HG02970 (cell line): ENCODE data around the gene ALOX15.
"Not testable (repeated sequence)": the region's sequence is repeated elsewhere in the genome, so short reads cannot be mapped to it uniquely, and the experiment has no call there.

Experiments used
- ATAC-seq: cut with Tn5 transposase; IDR thresholded peaks from one replicate; pipeline ENCODE4 v1.9.1; 2021; ENCODE audit warnings: mild to moderate bottlenecking, moderate library complexity, moderate number of reproducible peaks; ENCODE audit not compliant: unreplicated experiment, low FRiP score

The ALOX15 gene

GRCh38 chr17:4655933-4656332, 14.5 kb upstream of the ALOX15 start:
- ATAC-seq: not testable (repeated sequence)

GRCh38 chr17:4652997-4653396, 11.5 kb upstream of the ALOX15 start:
- no peak for ATAC-seq

- no peak for ATAC-seq
Measured at GRCh38 chr17:4648741-4649140, 7.3 kb upstream of the ALOX15 start.

DNA sequence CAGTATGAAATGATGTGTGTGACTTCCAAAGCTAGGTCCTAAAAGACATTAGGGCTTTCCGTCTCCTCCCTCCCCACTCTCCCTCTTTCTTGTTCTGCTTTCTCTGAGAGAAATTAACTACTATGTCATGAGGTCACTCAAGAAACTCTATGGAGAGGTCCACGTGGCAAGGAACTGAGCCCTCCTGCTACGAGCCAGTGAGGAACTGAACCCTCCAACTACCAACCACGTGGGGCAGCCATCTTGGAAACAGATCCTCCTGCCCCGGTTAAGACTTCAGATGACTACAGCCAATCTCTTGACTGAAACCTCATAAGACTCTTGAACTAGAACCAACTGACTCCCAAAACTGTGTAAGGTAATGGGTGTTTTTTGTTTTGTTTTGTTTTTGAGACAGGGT, 4.2 kb upstream of the ALOX15 start:
- ATAC-seq: no peak

- no peak for ATAC-seq
Measured at GRCh38 chr17:4643676-4644075, 2.2 kb upstream of the ALOX15 start.

DNA sequence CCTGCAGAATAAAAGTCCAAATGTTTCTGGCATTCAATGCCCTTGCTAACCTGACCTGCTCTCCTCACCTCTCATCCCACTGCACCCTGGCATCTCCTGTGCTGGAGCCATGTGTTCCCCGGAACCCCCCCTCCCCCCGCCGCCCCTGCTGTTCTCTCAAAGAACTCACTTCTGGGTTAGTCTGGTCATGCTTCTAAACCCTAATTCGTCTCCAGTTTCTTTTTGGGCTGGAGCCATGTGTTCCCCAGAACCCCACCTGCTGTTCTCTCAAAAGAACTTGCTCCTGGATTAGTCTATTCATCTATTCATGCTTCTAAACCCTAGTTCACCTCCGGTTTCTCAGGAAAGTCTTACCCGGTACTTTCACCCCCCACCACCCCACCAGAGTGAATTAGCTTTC, 808 bp upstream of the ALOX15 start:
- no peak for ATAC-seq

GRCh38 chr17:4640569-4641188, 799 bp downstream of the ALOX15 start:
- not testable (repeated sequence) for ATAC-seq

DNA sequence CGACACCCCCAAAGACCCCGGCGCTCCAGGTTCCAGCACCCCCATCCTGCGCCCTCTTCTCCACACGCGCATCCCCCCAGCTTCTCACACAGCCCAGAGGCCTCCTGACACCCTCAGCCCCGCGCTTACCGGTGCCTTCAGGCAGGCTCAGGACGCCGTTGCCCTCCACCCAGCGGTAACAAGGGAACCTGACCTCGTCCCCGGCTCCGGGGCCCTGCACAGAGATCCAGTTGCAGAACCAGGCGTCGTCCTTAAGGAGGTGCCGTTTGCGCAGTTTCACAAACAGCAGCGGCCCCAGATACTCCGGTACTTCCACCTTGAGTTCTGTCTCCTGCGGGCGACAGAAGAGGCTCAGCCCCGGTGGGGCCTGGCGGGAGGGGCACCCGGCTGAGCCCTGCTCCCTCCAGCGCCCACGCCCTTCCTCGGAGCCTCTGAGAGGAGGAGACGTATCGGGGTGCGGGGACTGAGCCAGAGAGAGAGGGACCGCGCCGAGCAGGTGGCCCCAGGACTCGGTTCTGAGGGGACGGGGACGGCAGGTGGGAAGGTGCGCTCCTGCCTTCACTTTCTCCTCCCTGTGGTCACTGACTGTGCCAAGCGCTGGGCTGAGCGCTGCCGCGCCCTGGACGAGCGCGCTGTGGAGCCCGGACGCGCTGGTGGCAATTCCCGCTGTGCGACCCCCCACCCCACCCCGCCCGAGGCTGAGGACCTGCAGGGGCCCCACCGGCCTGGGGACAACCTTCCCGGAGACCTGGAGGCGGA, 2.0 kb downstream of the ALOX15 start:
- ATAC-seq: not testable (repeated sequence)

DNA sequence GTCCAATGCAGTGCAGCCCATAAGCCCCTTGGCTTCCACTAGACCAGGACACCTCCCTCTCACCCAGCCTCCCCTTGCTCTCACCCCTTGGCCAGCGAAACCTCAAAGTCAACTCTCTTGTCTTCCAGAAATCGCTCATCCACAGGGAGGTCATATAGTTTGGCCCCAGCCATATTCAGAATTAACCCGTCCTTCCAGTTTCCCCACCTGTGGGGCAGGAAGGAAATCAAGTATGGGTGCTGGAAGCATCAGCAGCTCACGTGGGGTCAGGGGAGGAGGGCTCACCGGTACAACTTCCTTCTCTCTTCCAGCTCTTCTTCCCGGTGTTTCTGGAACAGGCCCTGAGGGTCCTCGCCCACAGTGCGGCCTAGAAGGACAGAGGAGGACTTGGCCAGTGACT, 2.7 kb downstream of the ALOX15 start:
- not testable (repeated sequence) for ATAC-seq

- no peak for ATAC-seq
Measured at GRCh38 chr17:4636474-4637100, 4.9 kb downstream of the ALOX15 start.

DNA sequence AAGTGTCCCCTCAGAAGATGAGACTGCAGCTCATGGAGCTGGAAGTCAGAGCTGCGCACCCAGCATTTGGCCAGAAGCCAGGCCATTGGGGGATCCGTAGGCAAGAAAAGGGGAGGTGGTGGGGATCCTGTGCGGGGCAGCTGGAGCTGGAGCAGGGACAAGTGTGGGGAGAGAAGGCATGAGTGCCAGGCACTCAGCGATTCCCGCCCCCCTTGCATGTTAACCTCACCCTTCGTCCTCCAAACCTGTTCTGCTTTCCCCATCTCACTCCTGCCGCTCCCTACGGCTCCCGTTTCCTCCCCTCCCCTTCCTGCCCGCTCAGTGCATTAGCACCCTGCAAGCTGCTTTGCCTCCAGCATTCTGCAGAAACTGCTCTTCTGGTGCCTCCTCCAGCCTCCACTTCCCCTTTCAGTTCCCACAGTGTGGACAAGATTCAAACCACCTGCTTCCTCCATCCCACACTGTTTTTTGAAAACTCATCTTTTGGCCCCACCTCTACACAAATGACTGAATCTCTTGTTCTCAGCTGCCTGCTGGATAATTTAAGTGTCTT, 5.6 kb downstream of the ALOX15 start:
- ATAC-seq: no peak

DNA sequence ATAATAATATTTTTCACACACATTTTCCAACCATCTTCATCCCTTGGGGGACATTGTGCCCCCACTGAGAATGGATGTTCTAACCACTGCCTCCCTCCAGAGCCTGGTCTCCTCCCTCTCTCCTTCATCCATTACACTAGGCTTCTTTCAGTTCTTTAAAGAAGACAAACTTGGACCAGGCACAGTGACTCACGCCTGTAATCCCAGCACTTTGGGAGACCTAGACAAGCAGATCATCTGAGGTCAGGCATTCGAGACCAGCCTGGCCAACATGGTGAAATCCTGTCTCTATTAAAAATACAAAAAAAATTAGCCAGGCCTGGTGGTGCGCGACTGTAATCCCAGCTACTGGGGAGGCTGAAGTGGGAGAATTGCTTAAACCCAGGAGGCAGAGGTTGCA, 6.5 kb downstream of the ALOX15 start:
- no peak for ATAC-seq

DNA sequence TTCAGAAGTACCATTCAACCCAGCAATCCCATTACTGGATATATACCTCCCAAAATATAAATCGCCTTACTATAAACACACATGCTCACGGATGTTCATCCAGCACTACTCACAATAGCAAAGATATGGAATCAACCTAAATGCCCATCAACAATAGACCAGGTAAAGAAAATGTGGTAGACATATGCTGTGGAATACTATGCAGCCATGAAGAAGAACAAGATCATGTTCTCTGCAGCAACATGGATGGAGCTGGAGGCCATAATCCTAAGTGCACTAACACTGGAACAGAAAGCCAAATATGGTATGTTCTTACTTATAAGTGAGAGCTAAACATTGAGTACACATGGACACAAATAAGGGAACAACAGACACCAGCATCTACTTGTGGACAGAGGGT, 7.8 kb downstream of the ALOX15 start:
- ATAC-seq: no peak

DNA sequence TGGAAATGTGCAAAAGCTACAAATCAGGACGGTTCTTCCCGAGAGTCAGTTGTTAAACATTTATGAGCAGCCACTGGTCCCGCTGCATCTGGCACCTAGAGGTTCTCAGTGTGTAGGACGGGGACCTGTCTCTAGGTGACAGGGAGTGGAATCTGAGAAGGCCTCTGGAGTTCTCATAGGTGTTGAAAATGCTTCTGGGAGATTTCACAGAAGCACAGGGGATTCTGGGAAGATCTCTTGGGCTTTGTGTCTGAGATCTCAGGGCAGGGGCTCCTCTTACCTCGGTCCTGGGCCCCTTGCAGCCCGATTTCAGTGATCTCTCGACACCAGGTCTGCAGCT, 8.9 kb downstream of the ALOX15 start:
- no peak for ATAC-seq

GRCh38 chr17:4631836-4632580, 9.5 kb downstream of the ALOX15 start:
- ATAC-seq: no peak

DNA sequence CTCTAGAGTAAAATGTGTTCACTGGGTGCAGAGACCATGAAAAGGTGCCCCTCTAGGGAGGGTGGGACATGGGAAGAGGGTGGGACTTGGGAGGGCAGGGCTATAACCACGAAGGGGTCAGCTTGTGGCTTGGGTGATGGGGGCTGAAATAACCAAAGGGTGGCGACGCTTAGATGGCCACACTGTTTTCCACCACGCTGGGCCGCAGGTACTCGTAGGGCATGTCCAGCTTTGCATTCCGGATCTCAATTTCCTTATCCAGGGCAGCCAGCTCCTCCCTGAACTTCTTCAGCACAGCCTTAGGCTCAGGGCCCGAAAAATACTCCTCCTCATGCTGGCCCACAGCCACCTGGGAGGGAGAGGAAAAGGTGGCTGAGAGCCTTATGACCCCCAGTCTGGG, 10.0 kb downstream of the ALOX15 start:
- no peak for ATAC-seq

DNA sequence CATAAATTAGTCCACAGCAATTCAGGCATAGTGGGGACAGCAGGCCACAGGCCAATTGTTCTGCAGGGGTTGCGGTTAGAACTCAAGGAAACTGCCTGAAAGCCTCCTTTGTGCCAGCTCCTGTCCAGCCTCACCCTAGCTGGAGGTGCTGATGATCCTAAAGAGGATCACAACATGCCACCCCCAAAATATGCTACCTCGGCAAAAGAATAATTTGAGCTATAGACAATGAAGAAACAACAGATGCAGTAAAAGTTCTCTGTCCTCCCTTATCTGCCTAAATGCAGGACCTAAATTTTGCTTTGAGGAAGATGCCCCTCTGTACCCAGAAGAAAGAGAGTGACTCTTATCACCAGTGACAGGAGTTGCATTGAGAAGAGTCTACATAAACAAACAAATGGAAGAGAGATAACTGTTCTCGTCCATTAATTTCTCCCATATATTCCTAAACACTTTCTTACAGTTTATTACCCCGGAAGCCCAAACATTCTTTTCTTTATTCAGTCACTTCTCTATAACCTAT, 14.7 kb downstream of the ALOX15 start:
- ATAC-seq: no peak

DNA sequence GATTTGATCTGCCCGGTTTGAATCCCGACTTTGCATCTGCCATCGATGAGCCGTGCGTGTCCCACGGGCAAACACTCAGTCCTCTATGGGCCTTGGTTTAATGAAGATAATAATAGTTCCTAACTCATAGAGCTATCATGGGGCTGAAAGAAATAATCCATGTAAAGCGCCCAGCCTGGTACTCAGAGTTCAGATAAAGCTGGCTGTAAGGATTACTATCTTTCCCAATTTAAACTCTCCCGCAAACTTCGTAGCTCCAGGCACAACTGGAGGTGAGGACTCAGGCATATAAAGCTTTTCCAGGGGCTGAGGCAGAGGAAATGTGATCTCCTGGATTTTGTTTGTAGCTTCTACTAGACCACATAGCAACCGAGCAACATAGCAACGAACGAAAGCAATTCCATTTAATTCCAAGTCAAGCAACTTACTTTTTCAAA, 16.3 kb downstream of the ALOX15 start:
- ATAC-seq: no peak

DNA sequence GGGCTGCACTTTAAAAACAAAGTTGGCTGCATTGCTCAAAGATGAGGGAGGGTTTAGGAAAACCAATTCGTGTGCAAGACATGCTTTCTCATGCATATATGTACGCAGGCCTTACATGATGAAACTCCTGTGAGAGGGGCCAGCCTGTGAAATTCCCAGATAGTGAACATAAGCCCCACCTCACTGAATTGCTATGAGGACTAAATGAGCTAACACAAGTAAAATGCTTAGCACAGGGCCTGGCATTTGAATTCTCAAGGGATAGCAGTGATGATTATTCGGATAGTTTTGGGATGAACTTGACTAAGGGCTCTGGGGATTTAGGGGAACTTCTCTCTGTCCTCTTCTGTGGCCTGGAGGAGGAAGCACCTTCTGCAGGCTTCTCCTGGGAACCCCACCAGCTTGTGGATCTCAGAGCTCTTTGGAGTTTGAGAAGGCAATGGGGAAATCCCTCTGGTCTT, 17.0 kb downstream of the ALOX15 start:
- ATAC-seq: not testable (repeated sequence)

DNA sequence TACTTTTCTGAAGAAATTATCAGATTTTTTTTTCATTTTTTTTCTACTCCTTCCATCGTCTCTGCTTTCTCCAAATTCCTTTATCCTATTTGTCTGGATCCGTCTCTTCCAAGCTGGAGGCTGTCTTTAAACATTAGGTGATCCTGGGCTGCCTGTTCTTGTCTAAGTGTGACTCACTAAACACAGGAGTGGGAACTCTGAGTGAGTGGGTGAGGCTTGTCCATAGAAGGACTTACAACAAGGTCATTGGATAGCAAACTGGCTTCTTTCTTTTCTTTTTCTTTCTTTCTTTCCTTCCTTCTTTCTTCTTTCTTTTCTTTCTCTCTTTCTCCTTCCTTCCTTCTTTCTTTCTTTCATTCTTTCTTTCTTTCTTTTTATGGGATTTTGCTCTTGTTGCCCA, 18.2 kb downstream of the ALOX15 start:
- no peak for ATAC-seq

DNA sequence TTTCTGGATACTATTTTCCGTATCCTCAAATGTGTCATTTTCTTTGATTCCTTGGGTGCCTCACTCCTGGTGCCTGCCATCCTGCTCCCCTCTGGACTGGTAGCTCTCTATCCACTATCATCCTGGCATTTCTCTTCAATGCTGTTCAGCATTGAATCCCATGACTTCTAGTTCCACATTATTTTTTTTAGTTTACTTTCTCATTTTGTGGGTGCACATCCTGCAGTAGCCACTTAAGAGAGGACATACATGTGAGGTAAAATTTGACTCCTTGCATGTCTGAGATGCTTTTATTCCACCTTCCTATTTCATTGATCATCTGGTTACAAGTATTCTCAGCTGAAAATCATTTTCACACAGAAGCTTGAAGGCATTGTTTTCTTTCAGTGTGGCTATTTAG, 19.1 kb downstream of the ALOX15 start:
- no peak for ATAC-seq
